ENCODE data around the gene PEAR1.

DNA sequence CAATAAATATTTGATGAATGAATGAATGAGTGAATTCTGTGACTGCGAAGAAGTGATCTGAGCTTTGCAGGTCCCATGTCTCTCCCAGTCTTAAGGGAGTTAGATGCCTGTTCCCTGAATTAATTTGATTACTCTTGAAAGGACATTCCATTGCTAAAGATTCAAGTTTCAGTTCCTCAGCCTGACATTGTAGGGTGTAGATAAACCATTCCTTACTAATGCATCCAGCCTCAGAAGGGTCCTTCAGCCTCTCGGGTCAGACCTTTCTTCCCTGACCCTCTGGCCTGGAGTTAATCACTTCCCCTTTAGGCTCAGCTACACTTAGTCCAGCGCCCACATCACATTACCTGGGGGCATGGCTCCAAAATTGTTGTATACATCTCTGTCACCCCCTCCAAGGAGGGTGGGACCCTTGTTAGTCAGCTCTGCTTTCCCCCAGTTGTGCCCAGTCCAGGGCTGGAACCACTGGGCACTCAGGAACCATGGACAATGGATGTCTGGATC, 37.2 kb upstream of the PEAR1 start:
- TF ChIP-seq POLR2AphosphoS5 (IDR thresholded peaks at IDR 0.05; ENCODE audit: borderline replicate concordance, low read depth, low read length), result no peak
- TF ChIP-seq EZH2 (IDR thresholded peaks at IDR 0.05), result no peak
